ENCODE results near the gene GNG14.
"Not testable (repeated sequence)": the region's sequence is repeated elsewhere in the genome, so short reads cannot be mapped to it uniquely, and the experiment has no call there.

DNA sequence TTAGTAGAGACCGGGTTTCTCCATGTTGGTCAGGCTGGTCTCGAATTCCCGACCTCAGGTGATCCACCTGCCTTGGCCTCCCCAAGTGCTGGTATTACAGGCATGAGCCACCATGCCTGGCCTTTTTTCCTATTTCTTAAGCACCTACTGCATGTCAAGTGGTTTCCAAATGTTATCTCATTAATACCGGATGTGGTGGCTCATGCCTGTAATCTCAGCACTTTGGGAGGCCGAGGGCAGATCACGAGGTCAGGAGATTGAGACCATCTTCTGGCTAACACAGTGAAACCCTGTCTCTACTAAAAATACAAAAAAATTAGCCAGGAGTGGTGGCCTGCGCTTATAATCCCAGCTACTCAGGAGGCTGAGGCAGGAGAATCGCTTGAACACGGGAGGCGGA is 37.8 kb downstream of the GNG14 start:
- TF ChIP-seq, protein P1, sequence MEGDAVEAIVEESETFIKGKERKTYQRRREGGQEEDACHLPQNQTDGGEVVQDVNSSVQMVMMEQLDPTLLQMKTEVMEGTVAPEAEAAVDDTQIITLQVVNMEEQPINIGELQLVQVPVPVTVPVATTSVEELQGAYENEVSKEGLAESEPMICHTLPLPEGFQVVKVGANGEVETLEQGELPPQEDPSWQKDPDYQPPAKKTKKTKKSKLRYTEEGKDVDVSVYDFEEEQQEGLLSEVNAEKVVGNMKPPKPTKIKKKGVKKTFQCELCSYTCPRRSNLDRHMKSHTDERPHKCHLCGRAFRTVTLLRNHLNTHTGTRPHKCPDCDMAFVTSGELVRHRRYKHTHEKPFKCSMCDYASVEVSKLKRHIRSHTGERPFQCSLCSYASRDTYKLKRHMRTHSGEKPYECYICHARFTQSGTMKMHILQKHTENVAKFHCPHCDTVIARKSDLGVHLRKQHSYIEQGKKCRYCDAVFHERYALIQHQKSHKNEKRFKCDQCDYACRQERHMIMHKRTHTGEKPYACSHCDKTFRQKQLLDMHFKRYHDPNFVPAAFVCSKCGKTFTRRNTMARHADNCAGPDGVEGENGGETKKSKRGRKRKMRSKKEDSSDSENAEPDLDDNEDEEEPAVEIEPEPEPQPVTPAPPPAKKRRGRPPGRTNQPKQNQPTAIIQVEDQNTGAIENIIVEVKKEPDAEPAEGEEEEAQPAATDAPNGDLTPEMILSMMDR (IDR thresholded peaks at IDR 0.05; ENCODE audit: borderline replicate concordance, extremely low read depth, low read length, poor library complexity, severe bottlenecking): not testable (repeated sequence)
- TF ChIP-seq EZH2 (IDR thresholded peaks at IDR 0.05; ENCODE audit: borderline replicate concordance, low read depth, low read length, severe bottlenecking): not testable (repeated sequence)
